ENCODE data around the gene TBKBP1.

Gene TBKBP1

GRCh38 chr17:47699536-47699840, 5.5 kb downstream of the TBKBP1 start:
- no peak for DNase-seq

- no peak for DNase-seq
Measured at GRCh38 chr17:47700471-47701449, 6.8 kb downstream of the TBKBP1 start.

DNA sequence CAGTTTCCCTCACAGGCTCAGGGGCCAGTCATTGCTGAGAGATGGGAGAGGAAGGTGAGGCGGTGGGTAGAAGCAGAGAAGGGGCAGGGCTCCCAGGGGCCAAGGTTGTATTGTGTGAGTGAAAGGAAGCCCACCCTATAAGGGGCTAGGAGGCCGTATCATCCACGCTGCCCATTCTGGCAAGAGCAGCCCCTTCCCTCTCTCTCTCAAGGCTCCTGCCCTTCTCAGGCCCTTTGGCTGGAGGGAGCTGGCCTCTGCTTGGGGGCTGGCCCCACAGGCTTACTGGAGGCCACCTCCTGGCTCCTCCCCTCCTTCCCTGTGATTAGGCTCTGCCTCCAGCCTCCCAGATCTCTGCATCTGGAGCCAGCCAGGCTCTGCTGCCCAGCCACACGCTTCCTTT, 7.6 kb downstream of the TBKBP1 start:
- DNase-seq, result no peak

- no peak for DNase-seq
Measured at GRCh38 chr17:47702391-47702995, 8.5 kb downstream of the TBKBP1 start.

- no peak for DNase-seq
Measured at GRCh38 chr17:47703191-47703591, 9.2 kb downstream of the TBKBP1 start.

DNA sequence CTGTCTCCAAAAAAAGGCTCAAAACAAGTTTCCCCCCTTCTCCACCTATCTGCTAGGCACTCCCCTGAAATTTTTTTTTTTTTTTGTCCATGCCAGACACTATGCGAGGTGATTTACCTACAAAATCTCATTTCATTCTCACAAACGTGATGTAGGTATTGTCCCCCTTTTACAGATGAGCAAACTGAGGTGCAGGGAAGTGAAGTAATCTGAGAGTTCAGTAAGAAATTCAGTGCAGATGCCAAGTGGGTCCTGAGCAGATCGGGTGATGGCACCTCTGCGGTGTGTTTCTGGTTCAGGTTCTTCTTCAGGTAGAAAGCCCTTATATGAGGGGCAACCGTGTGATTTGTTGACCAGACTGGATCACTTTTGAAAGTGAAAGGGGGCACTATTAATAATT, 9.7 kb downstream of the TBKBP1 start:
- no peak for DNase-seq

DNA sequence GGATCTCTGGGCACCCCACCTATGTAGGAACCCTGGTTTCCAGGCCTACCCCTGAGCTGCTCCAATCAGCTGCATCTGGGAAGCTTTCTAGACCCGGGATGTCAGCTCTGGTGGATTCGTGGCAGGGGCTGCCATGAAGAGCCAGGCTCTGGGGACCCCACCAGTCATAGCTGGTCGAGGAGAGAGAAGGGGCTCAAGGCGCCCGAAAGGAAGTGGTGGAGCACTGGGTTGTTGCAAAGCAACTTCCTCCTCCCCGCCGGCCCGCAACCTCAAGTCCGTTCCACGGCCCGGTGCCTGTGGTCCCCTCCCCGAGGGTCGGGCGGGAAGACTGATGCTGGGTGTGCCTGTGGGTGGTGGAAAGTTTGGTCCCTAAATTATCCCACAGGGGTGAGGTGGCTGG, 10.2 kb downstream of the TBKBP1 start:
- DNase-seq, result no peak

GRCh38 chr17:47704736-47705135, 10.8 kb downstream of the TBKBP1 start:
- DNase-seq, result no peak

DNA sequence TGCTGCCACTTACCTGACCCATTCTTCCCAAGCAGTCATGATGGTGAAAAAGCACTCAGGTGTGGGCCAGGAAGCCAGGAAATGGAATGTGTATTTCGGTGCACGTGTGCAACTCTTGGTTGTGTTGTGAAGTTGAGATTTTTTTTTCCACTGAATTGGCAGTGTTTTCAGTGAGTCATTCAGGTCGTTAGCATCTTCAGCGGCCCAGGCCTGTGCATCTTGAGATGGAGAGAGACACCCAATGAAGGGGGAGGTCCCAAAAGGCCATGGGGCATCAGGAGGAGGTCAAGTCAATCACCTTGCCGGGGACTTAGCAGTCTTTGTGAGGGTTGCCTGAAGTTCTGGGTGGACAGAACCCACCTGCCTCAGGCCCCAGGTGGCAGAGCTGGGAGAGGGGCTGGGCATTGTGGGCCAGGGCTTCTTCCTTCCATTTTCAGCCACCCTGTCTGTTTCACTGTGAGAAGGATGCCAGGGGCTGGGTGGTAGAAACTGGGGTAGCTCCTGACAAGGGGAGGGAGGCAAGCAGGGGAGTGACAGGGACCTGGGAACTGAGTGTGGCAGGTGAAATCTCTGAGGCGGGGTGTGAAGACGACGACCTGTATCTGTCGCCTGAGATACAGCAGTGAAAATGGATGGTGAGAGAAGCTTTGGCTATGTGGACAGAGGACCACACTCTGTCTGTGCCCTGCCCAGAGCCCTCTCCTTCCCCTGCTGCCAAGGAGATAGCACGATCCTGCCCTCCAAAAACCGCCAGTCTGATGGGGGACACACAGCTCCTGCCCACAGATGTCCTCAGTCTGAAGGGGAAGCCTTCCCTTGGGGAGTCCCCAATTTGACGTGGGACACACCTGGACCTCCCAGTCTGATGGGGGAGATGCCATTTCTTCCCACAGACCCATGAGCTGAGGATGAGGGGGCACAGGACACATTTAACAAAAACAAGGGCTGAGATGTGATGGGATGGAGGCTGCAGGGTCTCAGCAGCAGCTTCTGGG, 11.9 kb downstream of the TBKBP1 start:
- DNase-seq, result no peak

DNA sequence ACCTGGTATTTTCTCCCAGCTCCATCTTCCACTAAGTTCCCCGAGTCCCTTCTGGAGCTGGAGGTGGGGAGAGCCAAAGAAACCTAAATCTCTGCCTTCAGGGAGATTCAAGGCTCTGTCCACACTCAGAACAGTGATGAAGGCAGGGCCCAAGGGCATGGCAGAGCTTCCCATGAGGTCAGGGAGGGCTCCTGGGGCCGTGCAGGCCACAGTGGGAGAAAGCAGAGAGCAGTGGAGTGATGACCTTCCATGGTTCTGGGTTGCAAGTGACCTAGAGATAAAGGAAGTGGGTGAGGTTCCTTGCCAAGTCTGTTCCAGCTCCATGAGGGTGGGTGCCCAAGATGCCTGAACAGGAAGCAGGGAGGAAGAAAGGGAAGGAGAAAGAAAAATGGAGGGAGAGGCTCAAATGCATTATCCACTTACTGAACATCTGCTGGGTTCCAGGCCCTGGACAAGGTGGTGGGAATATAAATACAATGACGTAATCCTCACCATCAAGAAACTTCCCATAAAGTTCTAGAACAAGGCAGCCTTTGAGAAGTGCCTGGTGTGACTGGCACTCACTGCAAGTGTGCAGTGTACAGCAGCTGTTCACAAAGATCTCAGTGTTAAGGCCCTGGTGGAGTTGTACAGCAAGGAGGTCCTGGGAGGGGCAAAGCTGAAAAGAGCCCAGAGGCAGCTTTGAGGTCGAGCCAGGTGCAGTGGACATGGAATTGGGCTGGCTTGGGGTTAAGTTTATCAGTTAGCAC, 13.3 kb downstream of the TBKBP1 start:
- no peak for DNase-seq

DNA sequence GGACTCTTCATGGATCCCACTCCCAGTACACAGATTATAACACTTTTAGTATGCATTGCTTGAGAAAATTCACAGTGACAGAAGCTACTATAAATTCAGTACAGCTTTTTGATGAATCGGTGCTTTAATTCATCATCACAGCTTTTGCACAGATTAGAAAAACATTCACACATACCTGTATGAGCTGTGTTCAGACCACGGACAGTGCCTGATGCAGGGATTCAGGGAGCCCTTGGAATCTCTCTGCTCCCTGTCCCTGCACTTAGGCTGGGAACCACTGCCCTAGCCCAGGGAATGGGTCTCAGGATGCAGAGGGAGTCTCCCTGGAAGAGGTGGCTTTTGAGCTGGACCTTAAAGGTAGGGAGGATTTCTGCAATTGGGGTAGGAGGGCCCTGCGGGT, 13.9 kb downstream of the TBKBP1 start:
- DNase-seq, result no peak

DNA sequence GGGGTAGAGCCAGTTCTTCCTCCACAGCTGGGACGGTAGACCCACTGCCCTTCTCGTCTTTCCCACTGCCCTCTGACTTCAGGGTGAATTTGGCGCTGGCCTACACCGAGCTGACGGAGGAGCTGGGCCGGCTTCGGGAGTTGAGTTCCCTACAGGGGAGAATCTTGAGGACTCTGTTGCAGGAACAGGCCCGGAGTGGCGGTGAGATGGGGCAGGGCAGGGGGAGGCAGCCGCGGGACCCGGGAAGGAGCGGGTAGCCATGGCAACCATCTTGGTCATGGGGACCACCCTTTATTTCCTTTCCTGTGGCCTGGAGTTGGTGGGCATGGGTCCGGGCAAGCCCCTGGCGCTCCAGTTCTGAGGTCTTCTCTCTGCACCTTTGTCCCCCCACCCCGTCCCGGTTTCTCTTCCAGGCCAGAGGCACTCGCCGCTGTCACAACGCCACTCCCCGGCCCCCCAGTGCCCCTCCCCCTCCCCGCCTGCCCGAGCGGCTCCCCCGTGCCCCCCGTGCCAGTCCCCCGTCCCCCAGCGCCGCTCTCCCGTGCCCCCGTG, 14.4 kb downstream of the TBKBP1 start:
- DNase-seq, result no peak

- DNase-seq, result no peak
Measured at GRCh38 chr17:47708864-47709541, 15.0 kb downstream of the TBKBP1 start.

DNA sequence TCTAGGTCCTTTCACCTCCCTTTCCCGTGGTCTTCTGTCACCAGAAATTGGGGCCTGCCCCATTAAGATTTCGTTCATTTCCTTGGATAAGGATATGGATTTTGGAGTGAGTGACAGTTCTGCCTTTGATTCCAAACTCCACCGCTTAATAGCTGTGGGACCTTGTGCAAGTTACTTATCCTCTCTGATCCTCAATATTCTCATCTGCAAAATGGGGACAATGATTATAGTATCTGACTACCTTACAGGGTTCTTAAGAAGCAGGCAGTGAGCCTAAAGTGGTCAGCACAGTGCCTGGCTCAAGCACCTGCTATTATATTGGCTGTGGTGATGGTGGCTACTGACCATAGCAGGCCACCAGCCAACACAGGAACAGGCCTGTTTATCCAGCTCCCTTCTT, 15.6 kb downstream of the TBKBP1 start:
- DNase-seq, result no peak

GRCh38 chr17:47711366-47712099, 17.6 kb downstream of the TBKBP1 start:
- no peak for DNase-seq

GRCh38 chr17:47712330-47713023, 18.5 kb downstream of the TBKBP1 start:
- DNase-seq, result no peak

GRCh38 chr17:47713980-47714700, 20.2 kb downstream of the TBKBP1 start:
- DNase-seq, result no peak

DNA sequence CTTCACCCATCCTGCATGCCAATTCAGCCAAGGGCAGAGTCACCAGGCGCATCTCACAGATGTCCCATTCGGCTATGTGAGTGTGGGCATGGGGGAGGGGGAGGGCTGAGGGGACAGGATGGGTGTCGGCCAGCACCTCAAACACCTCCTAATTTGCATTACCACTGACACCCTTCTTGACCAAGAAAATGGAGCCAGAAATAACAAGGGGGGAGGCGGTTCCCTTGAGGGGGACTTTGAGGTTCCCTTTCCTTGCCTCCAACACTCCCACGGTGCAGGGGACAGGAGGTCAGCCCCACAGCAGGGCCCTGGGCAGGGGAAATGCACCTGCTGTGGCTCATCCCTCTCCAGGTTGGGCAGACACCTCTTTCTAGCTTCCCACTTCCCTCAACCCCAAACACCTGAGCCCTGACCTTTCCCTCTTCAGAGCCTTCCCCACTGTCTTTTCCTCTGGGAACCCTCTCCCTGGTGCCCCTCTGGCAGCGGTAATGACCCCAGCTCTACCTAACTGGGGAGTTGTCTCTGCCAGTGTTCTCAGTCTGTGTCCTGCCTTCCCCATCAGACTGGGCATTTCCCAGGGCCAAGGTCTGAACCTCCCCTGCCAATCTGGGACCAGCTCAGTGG, 20.9 kb downstream of the TBKBP1 start:
- no peak for DNase-seq

All from KG1 (cell line).